ENCODE data around the gene SESN2. TPM values are rescaled to one million over a fixed set of nuclear protein-coding genes. Genes with fewer than 3 reads are reported as not detected.
A peak's percentile ranks its signal among the peaks of the same experiment; 100 is the strongest.

The SESN2 gene
- total RNA-seq, 1 donor from 2014 or later = 42.1 TPM

DNA sequence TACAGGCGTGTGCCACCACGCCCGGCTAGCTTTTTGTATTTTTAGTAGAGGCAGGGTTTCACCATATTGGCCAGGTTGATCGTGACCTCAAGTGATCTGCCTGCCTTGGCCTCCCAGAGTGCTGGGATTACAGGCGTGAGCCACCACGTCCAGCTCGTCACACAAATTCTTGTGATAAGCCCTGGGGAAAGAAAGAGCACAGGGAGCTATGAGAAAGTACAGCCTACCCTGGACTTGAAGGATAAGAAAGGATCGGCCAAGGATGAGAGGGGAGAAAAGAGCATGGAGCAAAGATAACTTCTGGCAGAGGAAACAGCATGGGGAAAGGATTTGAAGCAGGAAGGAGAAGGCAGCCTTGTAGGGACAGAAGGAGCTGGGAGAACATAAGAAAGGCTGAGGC, 29.2 kb downstream of the SESN2 start:
- DNase-seq (ENCODE audit: low read depth) = no peak

GRCh38 chr1:28290851-28291250, 31.5 kb downstream of the SESN2 start:
- DNase-seq (ENCODE audit: low read depth) = peak; percentile 26

DNA sequence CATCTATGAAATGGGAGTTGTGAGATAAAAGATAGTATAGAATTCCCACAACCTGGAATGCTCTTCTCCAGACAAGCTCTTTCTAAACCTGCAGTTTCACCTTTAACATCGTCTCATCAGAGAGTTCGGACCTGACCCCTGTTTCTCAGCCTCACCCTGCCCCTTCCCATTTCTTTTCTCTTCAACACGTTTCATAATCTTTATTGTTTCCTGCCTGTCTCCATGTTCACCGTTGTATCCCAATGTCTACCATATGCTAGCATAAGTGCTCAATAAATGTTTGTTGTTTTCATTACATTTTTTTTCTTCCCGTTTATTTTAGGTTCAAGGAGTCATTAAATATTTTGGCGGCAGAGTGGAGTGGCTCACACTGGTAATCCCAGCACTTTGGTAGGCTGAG, 32.4 kb downstream of the SESN2 start:
- no peak for DNase-seq (ENCODE audit: low read depth)

DNA sequence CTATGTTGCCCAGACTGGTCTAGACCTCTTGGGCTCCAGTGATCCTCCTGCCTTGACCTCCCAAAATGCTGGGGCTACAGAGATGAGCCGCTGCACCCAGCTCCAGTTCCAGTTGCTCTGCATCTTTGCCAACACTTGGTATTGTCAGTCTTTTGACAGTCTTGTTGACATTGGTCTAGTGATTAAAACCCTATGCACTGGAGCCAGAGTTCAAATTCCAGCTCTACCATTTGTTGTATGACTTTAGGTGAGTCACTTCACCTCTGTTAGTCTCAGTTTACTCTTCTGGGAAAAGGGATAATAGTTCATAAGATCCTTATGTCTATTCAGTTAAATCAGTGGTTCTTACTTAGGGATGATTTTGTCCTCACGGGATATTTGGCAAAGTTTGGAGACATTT, 36.6 kb downstream of the SESN2 start:
- DNase-seq (ENCODE audit: low read depth) = no peak

DNA sequence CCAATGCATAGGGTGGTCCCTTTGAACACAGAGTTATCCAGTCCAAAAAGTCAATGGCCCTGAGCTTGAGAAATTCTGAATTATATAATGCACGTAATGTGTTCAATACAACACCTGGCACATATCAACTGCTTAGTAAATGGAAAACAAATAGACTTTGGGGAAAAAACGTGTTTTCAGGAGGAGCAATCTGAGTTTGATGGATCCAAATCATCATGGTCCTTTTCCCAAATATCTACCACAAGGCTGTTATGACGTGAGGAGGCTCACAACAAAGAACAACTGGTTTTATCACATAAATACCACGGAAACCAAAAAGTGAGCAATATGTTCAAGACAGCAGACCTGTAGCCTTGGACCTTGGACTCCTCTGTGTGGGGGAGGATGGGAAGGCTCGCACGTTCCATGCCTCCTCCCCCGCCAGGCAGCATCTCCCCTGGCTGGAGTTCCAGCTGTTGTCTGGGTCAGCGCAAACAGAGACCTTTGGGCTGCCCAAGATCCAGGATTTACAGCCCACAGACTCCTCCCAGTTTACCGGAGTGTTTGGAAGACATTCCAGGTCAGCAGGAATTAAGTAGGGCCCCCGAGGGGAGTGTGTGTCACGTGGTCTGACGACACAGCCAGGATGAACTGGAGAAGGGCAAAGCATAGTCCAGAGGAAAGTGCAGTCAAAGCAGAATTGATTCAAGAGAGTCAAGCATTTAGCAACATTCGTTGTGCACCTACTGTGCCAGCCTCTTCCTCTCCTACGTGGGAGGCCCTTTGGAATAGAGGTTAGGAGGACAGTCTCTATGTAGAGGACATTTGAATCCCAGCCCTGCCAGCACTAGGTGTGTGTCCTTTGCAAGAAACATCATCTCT, 37.3 kb downstream of the SESN2 start:
- DNase-seq (ENCODE audit: low read depth) = peak; percentile 90

DNA sequence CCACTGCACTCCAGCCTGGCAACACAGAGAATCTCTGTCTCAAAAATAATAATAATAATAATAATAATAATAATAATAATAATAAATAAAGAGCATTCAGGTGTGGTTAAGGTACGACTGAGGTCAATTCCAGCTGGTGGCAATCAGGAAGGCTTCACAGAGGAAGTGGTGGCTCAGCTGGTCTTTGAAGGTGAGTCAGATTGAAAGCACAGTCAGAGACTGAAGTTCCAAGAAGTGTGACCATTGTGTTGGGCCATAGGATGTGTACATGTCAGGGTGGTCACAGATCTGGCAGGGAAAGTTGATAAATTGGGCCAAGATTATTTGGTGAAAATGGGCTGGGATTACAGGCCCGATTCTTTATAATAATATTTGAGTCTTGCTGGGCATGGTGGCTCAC, 38.5 kb downstream of the SESN2 start:
- DNase-seq (ENCODE audit: low read depth) = no peak

- no peak for DNase-seq (ENCODE audit: low read depth)
Observed at GRCh38 chr1:28298438-28298837, 39.1 kb downstream of the SESN2 start.

GRCh38 chr1:28301368-28302174, 42.3 kb downstream of the SESN2 start:
- peak; percentile 44 for DNase-seq (ENCODE audit: low read depth)

- DNase-seq (ENCODE audit: low read depth) = no peak
Observed at GRCh38 chr1:28302247-28302646, 42.9 kb downstream of the SESN2 start.

- no peak for DNase-seq (ENCODE audit: low read depth)
Observed at GRCh38 chr1:28306301-28306949, 47.1 kb downstream of the SESN2 start.

- DNase-seq (ENCODE audit: low read depth) = no peak
Observed at GRCh38 chr1:28308750-28309149, 49.4 kb downstream of the SESN2 start.

GRCh38 chr1:28309702-28310101, 50.4 kb downstream of the SESN2 start:
- no peak for DNase-seq (ENCODE audit: low read depth)

- peak; percentile 95 for DNase-seq (ENCODE audit: low read depth)
Observed at GRCh38 chr1:28313702-28314546, 54.6 kb downstream of the SESN2 start.

- peak; percentile 49 for DNase-seq (ENCODE audit: low read depth)
Observed at GRCh38 chr1:28314547-28314941, 55.2 kb downstream of the SESN2 start.

DNA sequence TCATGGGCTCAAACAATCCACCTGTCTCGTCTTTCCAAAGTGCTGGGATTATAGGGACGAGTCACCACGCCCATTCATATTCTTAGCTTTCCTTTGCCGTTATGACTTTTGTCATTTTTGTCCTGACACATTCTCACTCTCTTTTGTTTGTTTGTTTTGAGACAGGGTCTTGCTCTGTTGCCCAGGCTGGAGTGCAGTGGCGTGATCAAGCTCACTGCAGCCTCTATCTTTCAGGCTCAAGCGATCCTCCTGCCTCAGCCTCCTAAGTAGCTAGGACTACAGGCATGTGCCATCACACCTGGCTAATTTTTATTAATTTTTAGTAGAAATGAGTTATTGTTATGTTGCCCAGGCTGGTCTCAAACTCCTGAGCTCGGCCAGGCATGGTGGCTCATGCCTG, 57.7 kb downstream of the SESN2 start:
- no peak for DNase-seq (ENCODE audit: low read depth)

- DNase-seq (ENCODE audit: low read depth) = peak; percentile 98
Observed at GRCh38 chr1:28322194-28322593, 62.9 kb downstream of the SESN2 start.

DNA sequence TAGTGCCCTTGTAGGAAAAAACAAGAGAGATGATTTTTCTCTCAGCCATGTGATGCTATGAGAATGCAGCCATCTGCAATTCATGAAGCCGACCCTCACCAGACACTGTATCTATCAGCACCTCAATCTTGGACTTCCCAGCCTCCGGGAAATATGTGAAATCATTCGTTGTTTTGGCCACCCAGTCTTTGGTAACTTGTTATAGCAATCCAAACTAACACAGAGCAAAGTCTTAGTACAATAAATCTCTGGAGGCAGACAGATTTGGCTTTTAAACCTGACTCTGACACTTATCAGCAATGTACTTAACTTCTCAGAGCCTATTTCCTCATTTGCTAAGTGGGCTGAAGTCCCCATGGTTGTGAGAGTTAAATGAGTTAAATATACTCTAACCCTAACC, 64.4 kb downstream of the SESN2 start:
- DNase-seq (ENCODE audit: low read depth) = peak; percentile 19

GRCh38 chr1:28326515-28326914, 67.2 kb downstream of the SESN2 start:
- DNase-seq (ENCODE audit: low read depth) = no peak

DNA sequence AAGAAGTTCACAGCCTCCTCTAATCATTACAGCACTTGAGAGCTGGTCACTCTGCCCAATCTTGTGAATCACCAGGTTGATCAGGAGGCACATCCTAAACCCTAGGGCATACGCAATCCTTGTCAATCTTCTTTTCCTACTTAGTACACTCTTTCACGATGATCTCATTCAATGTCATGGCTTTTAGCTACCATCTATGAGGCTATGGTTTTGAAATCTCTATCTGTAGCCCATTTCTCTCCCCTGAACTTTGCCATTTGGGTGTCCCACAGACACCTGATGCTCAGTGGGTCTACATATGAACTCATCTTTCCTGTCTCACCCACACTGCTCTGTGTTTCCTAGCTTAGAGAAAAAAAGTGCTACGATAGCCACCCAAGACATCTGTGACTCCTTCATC, 67.7 kb downstream of the SESN2 start:
- peak; percentile 89 for DNase-seq (ENCODE audit: low read depth)

GRCh38 chr1:28327431-28327830, 68.1 kb downstream of the SESN2 start:
- peak; percentile 41 for DNase-seq (ENCODE audit: low read depth)

DNA sequence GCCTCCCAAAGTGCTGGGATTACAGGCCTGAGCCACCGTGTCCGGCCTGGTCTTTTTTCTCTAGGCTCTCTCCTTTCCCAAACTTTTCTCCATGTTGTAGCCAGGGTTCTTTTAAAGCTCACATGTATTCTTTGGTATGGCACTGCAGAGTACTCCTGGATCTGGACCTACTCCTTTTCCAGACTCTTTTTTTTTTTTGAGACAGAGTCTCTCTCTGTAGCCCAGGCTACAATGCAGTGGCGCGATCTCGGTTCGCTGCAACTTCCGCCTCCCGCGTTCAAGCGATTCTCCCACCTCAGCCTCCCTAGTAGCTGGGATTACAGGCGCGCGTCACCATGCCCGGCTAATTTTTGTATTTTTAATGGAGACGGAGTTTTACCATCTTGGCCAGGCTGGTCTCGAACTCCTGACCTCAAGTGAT, 68.9 kb downstream of the SESN2 start:
- DNase-seq (ENCODE audit: low read depth) = no peak
